ENCODE measurements around the gene GNAT2. TPM values are rescaled to one million over a fixed set of nuclear protein-coding genes. Genes with fewer than 3 reads are reported as not detected.

The GNAT2 gene
- total RNA-seq, 1 experiment from 2014 or later, result not detected

DNA sequence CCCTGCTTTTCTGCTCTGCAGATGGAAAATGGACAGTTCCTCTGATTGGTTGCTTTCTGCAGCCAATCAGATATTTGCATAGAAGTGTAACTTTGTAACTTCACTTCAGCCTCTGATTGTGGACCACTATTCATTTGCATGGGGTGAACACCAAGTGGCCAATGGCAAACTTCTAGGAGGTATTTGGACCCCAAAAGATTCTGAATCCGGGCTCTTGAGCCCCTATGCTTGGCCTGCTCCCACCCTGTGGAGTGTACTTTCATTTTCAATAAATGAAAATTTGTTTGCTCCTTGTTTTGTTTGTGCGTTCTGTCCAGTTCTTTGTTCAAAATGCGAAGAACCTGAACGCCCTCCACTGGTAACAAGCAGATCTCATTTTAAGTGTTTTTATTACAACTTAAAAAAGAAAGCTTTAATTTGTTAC lies 30.1 kb upstream of the GNAT2 start:
- no peaks in the 10 kb centered on the region for H3K9me3 Mint-ChIP-seq
- DNase-seq (ENCODE audit: low spot score) (no peak), ATAC-seq (no peak)
- H3K4me3 Mint-ChIP-seq, result no peak overlapping the region
- POLR2A ChIA-PET, result interaction anchor here (0.9 kb wide), 1 partner anchor 140 kb away, joined by 3 read pairs; the partner anchor contains the start of gene AMIGO1
- no peaks in the 10 kb centered on the region for H3K36me3 Mint-ChIP-seq
- H3K4me1 Mint-ChIP-seq, result no peaks in the 10 kb centered on the region; the same call in 1 of the 2 replicates
- no peak overlapping the region for H3K27ac Mint-ChIP-seq
- CTCF ChIA-PET, result interaction anchor here (0.7 to 5.0 kb wide), 9 partner anchors 9 to 335 kb away, joined by 3 to 65 read pairs (median 5); partner anchors contain the start of genes AHCYL1 and GNAI3
- TF ChIP-seq ATF2 (CRISPR knock-in tag; IDR thresholded peaks at IDR 0.05; ENCODE audit: borderline replicate concordance, low read depth) (no peak), PRRX2 (CRISPR knock-in tag; IDR thresholded peaks at IDR 0.05) (no peak), PREB (CRISPR knock-in tag; IDR thresholded peaks at IDR 0.05; ENCODE audit: borderline replicate concordance) (no peak), KAT7 (CRISPR knock-in tag; IDR thresholded peaks at IDR 0.05; ENCODE audit: borderline replicate concordance) (no peak), FOXK1 (CRISPR knock-in tag; IDR thresholded peaks at IDR 0.05) (no peak), ZNF121 (CRISPR knock-in tag; IDR thresholded peaks at IDR 0.05) (no peak), RORB (CRISPR knock-in tag; IDR thresholded peaks at IDR 0.05) (no peak), FOXP1 (CRISPR knock-in tag; IDR thresholded peaks at IDR 0.05; ENCODE audit: borderline replicate concordance) (no peak), NR2C2 (CRISPR knock-in tag; IDR thresholded peaks at IDR 0.05) (no peak), ZNF512 (CRISPR knock-in tag; IDR thresholded peaks at IDR 0.05; ENCODE audit: borderline replicate concordance) (no peak), SMAD4 (CRISPR knock-in tag; IDR thresholded peaks at IDR 0.05) (no peak), SP1 (CRISPR knock-in tag; conservative IDR thresholded peaks at IDR 0.05) (no peak), ZNF396 (CRISPR knock-in tag; IDR thresholded peaks at IDR 0.05; ENCODE audit: borderline replicate concordance) (no peak), ZNF263 (CRISPR knock-in tag; IDR thresholded peaks at IDR 0.05; ENCODE audit: low read depth) (no peak), OVOL2 (CRISPR knock-in tag; IDR thresholded peaks at IDR 0.05; ENCODE audit: borderline replicate concordance) (no peak), ZNF532 (CRISPR knock-in tag; IDR thresholded peaks at IDR 0.05; ENCODE audit: borderline replicate concordance) (no peak)
- TF ChIP-seq, protein P1, sequence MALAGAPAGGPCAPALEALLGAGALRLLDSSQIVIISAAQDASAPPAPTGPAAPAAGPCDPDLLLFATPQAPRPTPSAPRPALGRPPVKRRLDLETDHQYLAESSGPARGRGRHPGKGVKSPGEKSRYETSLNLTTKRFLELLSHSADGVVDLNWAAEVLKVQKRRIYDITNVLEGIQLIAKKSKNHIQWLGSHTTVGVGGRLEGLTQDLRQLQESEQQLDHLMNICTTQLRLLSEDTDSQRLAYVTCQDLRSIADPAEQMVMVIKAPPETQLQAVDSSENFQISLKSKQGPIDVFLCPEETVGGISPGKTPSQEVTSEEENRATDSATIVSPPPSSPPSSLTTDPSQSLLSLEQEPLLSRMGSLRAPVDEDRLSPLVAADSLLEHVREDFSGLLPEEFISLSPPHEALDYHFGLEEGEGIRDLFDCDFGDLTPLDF (CRISPR knock-in tag; IDR thresholded peaks at IDR 0.05), result no peak
- TF ChIP-seq, protein P2, sequence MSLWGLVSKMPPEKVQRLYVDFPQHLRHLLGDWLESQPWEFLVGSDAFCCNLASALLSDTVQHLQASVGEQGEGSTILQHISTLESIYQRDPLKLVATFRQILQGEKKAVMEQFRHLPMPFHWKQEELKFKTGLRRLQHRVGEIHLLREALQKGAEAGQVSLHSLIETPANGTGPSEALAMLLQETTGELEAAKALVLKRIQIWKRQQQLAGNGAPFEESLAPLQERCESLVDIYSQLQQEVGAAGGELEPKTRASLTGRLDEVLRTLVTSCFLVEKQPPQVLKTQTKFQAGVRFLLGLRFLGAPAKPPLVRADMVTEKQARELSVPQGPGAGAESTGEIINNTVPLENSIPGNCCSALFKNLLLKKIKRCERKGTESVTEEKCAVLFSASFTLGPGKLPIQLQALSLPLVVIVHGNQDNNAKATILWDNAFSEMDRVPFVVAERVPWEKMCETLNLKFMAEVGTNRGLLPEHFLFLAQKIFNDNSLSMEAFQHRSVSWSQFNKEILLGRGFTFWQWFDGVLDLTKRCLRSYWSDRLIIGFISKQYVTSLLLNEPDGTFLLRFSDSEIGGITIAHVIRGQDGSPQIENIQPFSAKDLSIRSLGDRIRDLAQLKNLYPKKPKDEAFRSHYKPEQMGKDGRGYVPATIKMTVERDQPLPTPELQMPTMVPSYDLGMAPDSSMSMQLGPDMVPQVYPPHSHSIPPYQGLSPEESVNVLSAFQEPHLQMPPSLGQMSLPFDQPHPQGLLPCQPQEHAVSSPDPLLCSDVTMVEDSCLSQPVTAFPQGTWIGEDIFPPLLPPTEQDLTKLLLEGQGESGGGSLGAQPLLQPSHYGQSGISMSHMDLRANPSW (CRISPR knock-in tag; conservative IDR thresholded peaks at IDR 0.05; ENCODE audit: low read depth), result no peak
- H3K27me3 Mint-ChIP-seq (ENCODE audit: low read depth), result peaks cover 26% of the 10 kb centered on the region

Data from WTC11 (cell line).